NCI-H2196 treated with DMSO at 0.1 percent for 48 hours (cell line): ENCODE measurements around the gene CLEC4M.

Source experiments
- DNase-seq: peaks from one replicate; lab custom pipeline; 2025; ENCODE audit not compliant: unreplicated experiment; lab: John Stamatoyannopoulos, UW

Gene CLEC4M

GRCh38 chr19:7762719-7763293 lies at the start of gene CLEC4M:
Gene CLEC4M, plus strand, starts transcription at chr19:7763243. Its CDS starts 24 bp downstream, at chr19:7763267.
- no peak for DNase-seq

GRCh38 chr19:7715671-7716070 lies 47.4 kb upstream of the CLEC4M start:
- DNase-seq = no peak

GRCh38 chr19:7716762-7717161 lies 46.3 kb upstream of the CLEC4M start:
- DNase-seq = no peak

DNA sequence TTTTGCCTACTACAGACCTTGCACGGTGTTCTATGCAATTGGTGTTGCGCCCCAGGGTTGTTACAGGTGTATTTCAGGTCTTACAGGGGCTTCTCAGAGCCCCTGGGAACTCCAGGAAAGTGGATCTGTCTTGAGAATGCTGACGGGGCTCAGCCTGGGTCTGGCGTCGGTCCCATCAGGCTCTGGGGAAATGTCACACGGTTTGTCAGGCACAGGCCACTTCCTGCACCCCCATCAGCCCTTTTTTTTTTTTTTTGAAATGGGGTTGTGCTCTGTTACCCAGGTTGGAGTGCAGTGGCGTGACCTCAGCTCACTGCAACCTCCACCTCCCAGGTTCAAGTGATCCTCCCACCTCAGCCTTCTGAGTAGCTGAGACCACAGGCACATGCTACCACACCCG lies 44.4 kb upstream of the CLEC4M start:
- DNase-seq = no peak

DNA sequence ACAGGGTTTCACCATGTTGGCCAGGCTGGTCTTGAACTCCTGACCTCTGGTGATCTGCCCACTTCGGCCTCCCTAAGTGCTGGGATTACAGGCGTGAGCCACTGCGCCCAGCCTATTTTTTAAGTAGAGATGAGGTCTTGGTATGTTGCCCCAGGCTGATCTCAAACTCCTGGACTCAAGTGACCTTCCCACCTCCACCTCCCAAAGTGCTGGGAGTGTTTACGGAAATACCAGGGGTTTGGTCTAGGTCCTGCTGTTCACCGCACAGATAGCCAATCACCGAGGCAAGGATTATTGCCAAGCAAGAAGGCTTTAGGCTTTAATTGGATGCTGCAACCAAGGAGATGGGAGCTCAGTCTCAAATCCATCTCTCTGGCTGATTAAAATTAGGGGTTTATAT lies 42.7 kb upstream of the CLEC4M start:
- no peak for DNase-seq

DNA sequence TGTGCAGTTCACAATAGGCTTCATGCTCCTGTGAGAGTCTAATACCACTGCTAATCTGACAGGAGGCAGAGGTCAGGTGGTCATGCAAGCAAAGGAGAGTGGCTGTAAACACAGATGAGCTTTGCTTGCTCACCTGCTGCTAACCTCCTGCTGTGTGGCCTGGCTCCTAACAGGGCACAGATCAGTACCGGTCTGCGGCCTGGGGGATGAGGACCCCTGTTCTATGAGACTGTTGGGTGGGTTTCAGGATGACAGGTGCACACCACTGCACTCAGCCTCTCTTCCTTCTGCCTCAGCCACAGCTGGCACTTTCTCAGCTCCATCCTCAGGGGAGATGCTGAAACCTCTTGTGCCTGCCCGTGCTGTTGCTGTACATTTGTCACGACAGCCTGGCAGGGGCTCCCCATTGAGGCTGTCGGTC lies 40.8 kb upstream of the CLEC4M start:
- peak; percentile 15 for DNase-seq

GRCh38 chr19:7725791-7726190 lies 37.3 kb upstream of the CLEC4M start:
- DNase-seq = no peak

GRCh38 chr19:7729211-7729610 lies 33.8 kb upstream of the CLEC4M start:
- no peak for DNase-seq

GRCh38 chr19:7729831-7730285 lies 33.2 kb upstream of the CLEC4M start:
- no peak for DNase-seq

GRCh38 chr19:7730286-7731217 lies 32.5 kb upstream of the CLEC4M start:
- no peak for DNase-seq

- no peak for DNase-seq
These were observed 31.8 kb upstream of the CLEC4M start for GRCh38 chr19:7731218-7731595.

- no peak for DNase-seq
These were observed 31.4 kb upstream of the CLEC4M start for GRCh38 chr19:7731615-7732014.

DNA sequence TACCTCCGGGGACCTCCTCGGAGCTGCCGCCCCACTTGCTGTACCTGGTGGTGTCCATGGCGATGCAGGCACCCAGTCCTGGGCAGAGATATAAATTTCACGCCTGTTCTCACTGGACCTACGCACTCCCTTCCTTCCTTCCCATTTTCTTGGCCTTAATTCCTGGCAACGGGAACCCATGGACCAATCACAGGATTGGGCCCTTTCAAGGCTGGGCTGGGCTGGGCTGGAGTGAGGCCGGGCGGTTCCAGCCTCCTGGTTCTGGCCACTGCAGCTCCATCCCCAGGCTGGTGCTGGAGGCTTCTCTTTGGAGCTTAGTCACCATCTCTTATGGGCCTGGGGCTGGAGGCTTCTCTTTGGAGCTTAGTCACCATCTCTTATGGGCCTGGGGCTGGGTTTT lies 31.0 kb upstream of the CLEC4M start, which contains the start of gene CLEC4G:
Gene CLEC4G (minus strand): TSS at position 66 of the 400 bp plus-strand sequence. CDS start 8 bp downstream, at position 58.
- DNase-seq = no peak

- no peak for DNase-seq
These were observed 29.7 kb upstream of the CLEC4M start for GRCh38 chr19:7733376-7733775.

DNA sequence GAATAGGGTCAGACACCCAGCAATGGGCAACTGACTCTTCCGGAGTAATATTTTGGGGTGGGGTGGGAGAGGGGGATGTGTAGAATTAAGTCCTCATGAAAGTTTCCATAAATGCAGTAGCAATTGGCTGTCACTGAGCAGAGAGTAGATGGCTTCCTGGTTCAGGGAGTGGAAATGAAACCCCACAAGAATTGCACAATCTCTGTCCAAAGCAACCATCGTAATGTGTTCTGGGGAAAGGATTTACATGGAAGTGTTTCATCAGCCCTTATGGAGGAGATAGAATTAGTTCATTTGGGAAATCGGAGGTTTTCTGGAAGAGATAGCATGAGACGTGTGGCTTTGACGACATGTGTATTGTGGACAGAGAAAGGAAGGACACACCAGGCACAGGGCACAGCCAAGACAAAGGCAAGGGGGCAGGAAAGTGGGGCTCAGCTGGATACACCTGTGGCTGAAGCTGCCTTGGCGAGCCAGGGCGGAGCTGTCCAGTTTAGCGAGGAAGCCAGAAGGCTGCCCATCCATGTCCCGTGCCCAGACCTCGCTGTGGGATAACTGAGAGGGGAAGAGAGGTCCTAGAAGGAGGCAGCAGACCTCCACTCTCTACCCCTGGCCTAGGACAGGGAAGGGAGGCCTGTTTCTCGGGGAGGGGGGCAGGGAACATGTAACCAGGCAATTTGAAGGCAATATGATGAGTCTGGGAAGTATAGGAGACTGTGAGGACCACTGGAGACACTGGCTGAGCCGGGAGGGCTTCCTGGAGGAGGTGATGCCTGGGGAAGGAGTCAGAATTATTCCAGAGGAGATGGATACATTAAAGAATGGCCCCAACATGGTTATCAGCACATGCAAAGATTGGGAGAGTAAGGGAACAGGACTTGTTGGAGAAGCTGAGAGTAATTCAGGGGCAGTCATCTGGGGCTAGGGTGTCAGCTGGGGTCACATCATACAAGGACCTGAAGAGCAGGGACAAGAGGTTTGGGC lies 28.5 kb upstream of the CLEC4M start:
- DNase-seq = no peak

GRCh38 chr19:7736148-7736547 lies 26.9 kb upstream of the CLEC4M start:
- no peak for DNase-seq

- no peak for DNase-seq
These were observed 25.8 kb upstream of the CLEC4M start for GRCh38 chr19:7737215-7737614.

GRCh38 chr19:7738023-7738422 lies 25.0 kb upstream of the CLEC4M start:
- no peak for DNase-seq

- DNase-seq = no peak
These were observed 23.8 kb upstream of the CLEC4M start for GRCh38 chr19:7739211-7739755.

GRCh38 chr19:7739801-7740681 lies 23.0 kb upstream of the CLEC4M start:
- no peak for DNase-seq
